GM12873 (cell line): ENCODE measurements around the gene TRIM7.

Source experiments
- TF ChIP-seq, protein P1 (sequence below): IDR thresholded peaks from 2 replicates; pipeline ENCODE4 v1.5.1; 2012; ENCODE audit warnings: low read depth, mild to moderate bottlenecking, moderate library complexity, low read length, control low read depth; ENCODE audit not compliant: insufficient read depth; ENCODE audit errors: missing control alignments

The TRIM7 gene

DNA sequence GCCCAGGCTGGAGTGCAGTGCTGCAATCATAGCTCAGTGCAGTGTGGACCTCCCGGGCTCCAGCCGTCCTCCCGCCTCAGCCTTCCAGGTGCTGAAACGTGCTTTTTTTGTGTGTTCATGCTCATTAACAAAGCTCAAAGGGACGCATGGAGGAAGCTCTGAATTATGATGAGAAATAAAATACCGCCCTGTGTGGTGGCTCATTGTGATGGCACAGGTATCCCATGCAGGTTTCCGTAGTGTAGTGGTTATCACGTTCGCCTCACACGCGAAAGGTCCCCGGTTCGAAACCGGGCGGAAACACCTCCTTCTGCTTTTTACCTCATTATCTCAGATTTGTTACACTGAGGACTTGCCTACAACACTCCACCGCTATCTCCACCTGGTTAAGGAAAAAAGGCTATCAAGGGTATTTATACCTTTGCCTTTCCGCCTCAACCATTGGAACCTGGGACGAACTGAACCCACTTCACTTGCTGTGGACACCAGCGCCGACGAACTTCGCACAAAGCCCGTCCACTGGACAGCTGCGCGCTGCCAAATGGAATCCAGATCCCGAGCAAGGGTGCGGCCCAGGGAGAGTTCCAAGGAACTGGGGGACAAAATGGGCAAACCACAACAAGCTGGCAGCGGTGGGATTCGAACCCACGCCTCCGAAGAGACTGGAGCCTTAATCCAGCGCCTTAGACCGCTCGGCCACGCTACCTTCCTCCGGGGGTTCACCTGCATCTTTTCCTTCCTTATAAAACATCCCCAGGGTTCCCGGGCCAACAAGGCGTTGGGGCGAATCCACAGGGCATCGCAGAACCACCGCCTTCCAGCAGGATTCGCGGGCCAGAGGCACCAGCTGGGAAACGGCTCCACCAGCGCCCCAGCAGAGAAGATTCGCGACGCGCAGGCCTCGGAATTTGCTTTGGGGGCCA is 31.3 kb downstream of the TRIM7 start:
- TF ChIP-seq, protein P1, sequence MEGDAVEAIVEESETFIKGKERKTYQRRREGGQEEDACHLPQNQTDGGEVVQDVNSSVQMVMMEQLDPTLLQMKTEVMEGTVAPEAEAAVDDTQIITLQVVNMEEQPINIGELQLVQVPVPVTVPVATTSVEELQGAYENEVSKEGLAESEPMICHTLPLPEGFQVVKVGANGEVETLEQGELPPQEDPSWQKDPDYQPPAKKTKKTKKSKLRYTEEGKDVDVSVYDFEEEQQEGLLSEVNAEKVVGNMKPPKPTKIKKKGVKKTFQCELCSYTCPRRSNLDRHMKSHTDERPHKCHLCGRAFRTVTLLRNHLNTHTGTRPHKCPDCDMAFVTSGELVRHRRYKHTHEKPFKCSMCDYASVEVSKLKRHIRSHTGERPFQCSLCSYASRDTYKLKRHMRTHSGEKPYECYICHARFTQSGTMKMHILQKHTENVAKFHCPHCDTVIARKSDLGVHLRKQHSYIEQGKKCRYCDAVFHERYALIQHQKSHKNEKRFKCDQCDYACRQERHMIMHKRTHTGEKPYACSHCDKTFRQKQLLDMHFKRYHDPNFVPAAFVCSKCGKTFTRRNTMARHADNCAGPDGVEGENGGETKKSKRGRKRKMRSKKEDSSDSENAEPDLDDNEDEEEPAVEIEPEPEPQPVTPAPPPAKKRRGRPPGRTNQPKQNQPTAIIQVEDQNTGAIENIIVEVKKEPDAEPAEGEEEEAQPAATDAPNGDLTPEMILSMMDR = no peak

GRCh38 chr5:181173027-181173419 is 32.0 kb downstream of the TRIM7 start:
- TF ChIP-seq, protein P1 = peak; percentile 52

DNA sequence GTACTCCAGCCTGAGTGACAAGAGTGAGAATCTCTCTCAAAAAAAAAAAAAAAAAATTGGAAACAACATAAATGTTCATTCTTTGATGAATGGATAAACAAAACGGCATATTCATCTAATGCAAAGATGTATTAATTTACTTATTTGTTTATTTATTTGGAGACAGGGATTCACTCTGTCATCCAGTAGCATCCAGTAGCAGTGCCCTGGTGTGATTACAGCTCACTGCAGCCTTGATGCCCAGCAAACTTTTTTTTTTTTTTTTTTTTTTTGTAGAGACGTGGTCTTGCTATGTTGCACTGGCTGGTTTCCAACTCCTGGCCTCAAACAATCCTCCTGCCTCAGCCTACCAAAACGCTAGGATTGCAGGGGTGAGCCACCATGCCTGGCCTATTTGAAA is 33.2 kb downstream of the TRIM7 start:
- TF ChIP-seq, protein P1 = no peak

GRCh38 chr5:181170996-181171395 is 34.0 kb downstream of the TRIM7 start:
- TF ChIP-seq, protein P1 = no peak

DNA sequence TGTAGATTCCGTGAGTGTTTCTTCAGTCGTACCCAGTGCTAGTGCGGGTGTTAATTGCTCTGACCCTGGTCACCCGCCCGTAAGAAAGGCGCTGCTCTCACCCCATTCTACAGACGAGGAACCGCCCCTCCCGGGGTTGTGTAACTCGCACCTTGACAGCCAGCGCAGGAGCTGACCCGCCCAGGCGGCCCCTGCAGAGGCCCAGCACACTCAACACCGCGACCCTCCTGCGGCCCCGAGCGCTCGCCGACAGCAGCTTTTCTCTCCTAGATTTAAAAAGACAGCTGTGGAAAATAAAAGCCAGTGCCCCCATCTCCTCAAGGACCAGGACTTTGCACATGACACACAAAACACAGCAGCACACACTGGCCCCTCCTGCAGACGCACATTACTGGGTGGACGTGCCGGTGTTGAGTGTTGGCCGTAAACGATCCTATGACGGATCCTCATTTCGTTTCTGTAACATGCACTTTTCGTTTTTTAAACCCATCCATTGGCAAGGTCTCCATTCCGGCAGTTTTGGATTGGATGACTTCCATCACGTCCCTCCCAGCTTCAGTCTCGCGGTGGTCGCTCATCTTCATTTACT is 34.7 kb downstream of the TRIM7 start:
- TF ChIP-seq, protein P1 = no peak

DNA sequence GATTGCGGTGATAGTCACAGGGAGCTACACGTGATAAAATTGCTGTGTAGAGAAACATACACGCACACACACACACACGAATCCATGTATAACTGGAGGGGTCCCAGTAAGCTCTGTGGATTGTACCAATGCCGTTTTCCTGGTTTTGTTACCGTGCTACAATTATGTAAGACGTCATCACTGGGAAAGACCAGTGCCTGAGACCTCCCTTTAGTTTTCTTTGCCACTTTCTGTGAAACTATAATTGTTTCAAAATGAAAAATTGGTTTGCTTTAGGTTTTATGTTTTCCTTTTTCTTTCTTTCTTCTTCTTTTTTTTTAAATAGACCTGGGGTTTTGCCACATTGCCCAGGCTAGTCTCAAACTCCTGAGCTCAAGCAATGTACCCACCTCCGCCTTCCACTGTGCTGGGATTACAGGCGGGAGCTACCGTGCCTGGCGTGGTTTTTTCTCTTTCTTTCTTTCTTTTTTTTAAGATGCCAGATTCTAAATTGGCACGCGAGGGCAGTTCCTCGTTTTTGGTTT is 36.3 kb downstream of the TRIM7 start:
- TF ChIP-seq, protein P1 = no peak

DNA sequence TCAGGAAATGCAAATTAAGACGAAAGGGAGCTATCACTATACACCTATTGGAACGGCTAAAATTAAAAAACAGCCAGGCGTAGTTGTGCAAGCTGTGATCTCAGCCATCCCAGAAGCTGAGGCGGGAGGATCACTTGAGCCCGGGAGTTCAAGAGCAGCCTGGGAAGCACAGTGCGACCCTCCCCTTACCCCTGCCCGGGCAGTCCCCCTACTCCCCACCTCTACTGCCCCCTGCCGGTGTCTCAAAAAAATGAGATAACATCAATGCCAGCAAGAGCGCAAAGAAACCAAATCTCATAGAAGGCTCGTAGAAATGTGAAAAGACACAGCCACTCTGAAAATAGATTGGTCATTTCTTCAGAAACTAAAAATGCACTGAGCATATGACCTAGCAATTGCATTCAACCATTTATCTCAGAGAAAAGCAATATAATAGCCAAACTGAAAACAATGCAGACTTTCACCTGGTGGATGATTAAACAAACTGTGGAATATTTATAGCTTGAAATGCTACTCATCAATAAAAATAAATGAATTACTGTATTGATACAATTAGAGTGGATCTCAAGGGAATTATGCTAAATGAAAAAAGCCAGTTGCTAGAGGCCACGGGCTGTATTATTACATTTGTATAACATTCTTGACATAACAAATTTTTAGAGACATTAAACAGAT is 37.0 kb downstream of the TRIM7 start:
- TF ChIP-seq, protein P1 = peak; percentile 72
